T-helper 2 cell (primary cell): ENCODE results near the gene CDC37L1.
"Not testable (repeated sequence)": the region's sequence is repeated elsewhere in the genome, so short reads cannot be mapped to it uniquely, and the experiment has no call there.

Experiments
- DNase-seq, 5 experiments: peaks; one replicate each; pipeline versions ENCODE4 v3.0.0 to v3.0.0-alpha.2; 2012 to 2022
- total RNA-seq, 2 donors: gene quantifications; one replicate each; lab custom pipeline; 2026; lab: John Stamatoyannopoulos, UW

CDC37L1 gene
- 27.0 to 29.3 reads per million in 2 donors for total RNA-seq

DNA sequence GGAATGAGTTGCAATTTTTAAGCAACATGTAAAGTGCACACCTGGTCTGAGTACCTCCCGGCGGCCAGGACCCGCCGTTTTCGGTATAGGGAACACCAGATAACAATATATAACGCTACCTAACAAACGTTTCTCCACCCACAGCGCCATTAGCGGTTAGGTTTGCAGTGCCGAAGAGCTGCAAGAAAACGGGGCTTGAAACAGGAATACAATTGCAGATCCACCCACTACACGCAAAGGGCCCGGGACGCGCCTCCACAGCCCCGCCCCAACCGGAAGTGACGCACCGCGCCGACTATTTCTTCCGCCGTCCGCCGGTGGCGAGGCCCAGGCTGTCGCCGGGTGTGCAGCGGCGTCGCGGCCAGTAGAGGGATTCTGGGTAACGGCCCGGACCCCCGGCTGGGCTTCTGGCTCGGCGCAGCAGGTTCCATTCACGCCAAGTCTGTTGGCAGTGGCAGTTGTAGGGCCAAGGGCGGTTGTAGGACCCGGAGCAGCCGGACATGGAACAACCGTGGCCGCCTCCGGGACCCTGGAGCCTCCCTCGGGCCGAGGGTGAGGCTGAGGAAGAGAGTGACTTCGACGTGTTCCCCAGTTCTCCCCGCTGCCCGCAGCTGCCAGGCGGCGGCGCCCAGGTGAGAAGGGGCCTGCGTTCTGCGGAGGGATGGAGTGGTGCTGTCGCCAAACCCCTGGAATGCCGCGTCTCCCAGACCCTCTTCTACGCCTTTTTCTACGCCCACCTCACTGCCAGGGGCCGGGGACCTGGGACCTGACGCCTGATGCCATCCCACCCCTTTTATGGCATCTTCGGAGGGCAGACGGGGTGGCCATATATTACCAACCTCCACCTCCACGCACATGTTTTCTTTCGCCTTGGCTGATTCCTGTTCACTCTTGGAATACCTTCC, at the start of gene CDC37L1:
CDC37L1 (plus strand) TSS at position 302 of the 905 bp plus-strand sequence; CDS start at position 501, 199 bp downstream.
- peak; percentile 97 to 99 (median 98) for DNase-seq

DNA sequence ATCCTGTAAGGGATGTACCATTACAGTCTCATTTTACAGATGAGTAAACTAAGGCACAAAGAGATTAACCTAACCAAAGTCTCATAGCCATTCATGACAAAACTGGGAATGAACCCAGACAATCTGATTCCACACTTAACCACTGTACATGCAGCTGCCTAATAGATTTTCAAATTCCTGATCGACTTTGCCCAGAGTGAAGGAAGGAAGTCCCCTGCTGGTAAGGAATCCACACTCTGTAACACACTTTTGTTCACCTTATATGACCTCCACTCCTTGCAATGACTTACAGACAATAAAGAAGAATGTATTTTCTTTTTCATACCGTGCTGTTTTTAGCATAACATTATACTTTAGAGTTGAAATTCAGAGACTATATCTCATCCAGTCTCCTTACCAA, 48.5 kb upstream of the CDC37L1 start:
- DNase-seq = no peak

DNA sequence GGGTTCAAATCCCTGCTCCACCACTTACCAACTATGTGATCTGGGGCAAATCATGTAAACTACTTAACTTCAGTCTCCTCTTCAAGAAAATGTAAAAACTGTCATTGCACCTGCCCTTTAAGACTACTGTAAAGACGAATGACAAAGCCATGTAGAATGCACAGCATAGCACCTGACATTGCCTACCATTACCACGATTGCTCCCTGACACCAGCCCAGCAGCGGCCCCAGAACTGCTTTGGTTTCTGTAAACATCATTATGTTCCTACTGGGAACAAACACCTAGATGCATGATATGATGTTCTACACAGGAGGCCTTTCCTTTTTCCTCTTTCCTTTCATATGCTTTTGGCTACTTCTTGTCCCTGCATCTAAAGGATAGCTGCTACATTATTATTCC, 40.4 kb upstream of the CDC37L1 start:
- DNase-seq = no peak

DNA sequence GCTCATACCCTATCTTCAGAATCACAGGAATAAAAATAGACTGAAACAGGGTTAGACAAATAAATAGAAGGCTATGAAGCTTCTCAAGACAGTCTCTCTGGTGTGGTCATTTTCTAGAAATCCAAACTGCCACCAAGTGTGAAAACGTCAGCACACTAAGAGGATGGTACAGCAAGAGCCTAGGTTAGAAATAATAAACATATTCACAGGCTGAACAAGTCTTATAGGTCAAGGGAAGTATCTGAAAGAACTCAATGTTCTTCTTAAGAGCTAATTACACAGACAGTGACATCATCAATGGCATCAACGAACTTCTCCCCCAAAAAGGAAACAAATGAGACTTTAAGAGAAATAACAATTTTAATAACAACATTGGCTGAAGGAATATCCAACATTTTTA, 39.9 kb upstream of the CDC37L1 start:
- no peak for DNase-seq

DNA sequence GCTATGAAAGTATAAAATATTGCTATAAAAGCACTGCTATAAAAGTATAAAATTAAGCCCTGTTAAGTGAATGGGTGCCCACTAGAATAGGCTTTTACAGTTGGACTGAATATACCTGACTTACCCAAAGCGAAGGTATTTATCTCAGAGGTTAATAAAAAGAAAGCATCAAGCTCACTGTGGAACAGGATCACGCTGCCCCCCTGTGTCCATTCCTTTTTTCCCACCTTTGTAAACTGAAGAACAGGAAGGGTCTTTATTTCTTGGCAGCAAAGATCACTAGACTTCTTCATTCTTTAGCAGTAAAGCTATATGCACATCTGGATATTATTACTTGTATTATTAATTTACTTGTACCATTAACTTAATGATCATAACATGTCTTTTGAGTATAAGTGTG, 39.3 kb upstream of the CDC37L1 start:
- peak in 2 of 5 experiments; percentile 14 to 43 for DNase-seq

DNA sequence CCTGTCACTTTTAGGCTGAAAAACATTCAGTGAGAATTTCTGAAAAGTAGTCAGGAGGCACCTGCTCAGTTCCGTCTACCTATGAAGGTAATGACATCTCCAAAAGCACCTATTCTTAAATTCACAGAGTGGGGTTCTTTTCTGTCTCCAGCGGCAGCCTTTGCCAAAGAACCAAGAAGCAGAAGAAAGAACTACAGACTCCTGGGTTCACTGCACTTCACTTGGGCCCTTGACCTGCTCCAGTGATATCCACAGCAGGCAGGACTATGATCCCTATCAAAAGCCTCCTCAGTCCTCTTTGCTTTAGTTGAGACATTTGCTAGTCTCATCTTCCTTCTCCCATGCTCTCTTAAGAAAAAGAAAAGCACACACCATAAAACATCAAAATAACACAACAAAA, 37.0 kb upstream of the CDC37L1 start:
- no peak for DNase-seq

DNA sequence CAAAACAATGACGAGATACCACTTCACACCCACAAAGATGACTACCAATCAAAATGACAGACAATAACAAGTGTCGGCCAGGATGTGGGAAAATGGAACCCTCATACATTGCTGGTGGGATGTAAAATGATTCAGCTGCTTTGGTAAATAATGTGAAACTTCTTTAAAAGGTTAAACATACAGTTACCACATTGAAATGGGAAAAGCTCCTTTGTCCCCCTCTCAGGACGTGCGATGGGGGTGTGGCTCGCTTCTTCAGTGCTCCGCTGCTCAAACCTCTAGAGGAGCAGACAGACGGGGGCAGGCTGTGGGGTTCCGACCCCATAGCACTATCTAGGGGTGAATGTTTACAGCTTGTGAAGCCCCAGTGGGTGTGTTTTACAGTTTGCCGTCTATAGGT, 25.3 kb upstream of the CDC37L1 start:
- DNase-seq = peak in 1 of 5 experiments; percentile 41

DNA sequence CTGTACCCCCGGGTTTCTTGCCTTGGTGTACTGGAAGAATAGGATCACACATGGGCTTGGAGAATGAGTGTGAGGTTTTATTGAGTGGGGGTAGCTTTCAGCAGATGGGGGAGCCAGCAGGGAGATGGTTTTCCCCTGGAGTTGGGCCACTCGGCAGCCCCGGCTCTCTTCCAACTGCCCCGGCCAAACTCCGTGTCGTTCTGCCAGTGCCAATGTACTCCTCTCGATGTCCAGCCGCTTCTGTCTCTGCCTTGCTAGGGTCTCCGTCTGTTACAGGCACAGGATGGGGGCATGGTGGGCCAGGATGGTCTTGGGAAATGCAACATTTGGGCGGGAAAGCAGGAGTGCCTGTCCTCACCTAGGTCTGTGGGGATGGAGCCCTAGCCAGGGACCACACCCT, 24.8 kb upstream of the CDC37L1 start:
- no peak for DNase-seq

DNA sequence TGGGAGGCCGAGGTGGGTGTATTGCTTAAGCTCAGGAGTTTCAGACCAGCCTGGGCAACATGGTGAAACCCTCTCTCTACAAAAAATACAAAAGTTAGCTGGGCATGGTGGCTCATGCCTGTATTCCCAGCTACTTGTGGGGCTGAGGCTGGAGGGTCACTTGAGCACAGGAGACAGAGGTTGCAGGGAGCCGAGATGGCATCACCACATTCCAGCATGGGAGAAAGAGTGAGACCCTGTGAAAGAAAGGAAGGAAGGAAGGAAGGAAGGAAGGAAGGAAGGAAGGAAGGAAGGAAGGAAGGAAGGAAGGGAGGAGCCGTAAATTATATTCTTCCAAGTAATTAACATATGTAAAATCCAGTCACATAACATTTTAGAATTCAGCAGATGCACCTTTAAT, 23.2 kb upstream of the CDC37L1 start:
- not testable (repeated sequence) for DNase-seq

DNA sequence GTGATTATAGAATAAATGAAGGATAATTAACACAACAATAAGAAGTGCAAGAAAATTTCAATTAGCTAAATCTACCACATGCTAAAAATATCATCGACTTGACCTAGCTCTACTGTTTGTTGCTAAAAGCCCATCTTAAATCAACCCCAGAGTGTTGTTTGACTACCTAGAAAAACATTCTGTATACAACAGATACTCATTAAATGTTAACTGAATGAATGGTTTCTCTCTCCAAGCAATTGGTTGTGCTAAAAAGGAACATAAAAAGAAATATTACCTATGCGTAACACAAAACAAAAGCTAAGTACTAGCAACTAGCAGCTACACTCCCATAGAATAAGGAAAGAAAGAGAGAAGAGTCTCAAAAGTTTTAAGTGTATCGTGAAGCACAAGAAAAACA, 22.7 kb upstream of the CDC37L1 start:
- DNase-seq = no peak

DNA sequence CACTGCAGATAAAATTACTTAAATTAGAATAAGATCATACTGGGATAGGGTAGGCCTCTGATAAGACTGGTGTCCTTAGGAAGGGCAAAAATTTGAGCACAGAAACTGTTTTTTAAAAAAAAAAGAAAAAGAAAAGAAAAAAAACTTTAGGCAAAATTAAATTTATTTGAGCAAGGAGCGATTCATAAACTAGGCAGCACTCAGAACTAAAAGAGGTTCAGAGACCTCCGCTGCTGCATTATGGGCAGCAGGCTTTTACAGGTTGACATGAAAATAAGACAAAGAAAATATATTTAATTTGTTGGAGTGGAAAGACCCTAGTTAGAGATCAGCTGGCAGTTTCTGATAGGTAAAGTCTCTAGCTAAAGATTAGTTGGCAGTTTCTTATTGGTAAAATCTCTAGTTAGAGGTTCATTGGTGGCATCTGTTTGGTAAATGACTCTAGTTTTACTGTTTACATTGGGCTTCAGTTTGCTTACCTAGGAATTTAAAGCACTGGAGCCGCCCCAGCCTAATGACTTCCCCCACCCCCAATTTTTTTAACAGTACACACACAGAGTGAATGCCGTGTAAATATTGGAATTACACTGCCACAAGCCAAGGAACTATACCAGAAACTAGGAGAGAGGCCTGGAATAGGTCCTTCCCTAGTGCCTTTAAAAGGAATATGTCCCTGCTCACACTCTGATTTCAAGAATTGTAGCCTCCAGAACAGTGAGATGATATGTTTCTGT, 21.8 kb upstream of the CDC37L1 start:
- no peak for DNase-seq

DNA sequence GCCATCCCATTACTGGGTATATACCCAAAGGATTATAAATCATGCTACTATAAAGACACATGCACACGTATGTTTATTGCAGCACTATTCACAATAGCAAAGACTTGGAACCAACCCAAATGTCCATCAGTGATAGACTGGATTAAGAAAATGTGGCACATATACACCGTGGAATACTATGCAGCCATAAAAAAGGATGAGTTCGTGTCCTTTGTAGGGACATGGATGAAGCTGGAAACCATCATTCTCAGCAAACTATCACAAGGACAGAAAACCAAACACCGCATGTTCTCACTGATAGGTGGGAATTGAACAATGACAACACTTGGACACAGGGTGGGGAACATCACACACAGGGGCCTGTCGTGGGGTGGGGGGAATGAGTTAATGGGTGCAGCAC, 18.7 kb upstream of the CDC37L1 start:
- DNase-seq = not testable (repeated sequence)

DNA sequence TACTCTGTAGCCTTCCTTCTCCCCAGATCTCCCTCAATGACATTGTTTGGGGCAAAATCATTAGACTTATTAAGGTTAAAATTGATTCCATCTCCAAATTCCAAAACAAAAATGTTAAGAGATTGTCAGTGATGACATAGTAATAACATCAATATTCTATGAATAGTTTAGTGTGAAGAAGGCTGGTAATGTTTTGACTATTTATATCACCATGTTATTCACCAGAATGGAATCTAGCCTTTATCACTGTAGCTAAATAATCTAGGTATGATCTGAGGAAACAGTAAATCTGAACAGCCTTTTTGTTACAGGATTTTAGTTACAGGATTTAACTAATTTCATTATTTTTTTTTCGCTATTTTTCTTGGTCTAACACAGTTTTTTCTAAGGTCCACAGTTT, 18.2 kb upstream of the CDC37L1 start:
- DNase-seq = no peak

DNA sequence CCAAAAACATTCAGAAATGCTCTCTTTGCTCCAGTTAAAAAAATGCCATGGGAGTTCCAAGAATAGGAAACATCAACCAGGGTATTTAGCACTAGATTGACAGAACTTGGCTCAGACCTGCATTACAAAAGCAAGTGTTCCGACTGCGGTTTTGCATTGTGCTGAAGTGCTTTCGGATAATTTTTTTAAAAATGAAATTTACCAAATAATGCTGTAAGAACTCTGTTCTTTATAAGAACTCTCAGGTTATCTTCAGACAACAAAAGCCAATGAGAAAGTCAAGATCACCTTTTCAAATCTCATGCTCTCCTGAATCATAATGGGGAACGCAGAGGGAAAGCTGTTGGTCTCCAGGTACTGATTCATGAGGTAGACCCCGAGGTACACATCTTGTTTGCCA, 17.8 kb upstream of the CDC37L1 start:
- DNase-seq = no peak

DNA sequence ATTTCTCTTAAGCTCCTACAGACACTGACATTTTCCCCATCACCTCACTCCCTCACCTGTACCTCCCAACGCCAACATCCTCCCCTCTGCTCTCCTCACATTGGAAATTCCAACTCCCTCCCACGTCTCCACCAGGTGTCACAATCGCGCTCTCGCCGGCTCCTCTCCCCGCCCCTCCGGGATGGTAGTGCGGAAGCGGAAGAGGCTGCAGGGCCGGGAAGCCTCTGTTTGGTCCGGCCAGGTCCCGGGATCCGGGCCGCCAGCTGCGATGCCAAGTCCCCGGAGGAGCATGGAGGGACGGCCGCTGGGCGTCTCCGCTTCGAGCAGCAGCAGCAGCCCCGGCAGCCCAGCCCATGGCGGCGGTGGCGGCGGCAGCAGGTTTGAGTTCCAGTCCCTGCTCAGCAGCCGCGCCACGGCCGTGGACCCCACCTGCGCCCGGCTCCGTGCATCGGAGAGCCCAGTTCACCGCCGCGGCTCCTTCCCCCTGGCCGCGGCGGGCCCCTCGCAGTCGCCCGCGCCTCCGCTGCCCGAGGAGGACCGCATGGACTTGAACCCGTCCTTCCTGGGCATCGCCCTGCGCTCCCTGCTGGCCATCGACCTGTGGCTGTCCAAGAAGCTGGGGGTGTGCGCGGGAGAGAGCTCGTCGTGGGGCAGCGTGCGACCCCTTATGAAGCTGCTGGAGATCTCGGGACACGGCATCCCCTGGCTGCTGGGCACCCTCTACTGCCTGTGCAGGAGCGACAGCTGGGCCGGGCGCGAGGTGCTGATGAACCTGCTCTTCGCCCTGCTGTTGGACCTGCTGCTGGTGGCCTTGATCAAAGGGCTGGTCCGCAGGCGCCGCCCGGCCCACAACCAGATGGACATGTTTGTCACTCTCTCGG, 17.0 kb upstream of the CDC37L1 start, which contains the start of gene PLPP6:
PLPP6 (plus strand) TSS at position 187 of the 881 bp plus-strand sequence; CDS start at position 269, 82 bp downstream.
- DNase-seq = peak; percentile 58 to 73 (median 72)

DNA sequence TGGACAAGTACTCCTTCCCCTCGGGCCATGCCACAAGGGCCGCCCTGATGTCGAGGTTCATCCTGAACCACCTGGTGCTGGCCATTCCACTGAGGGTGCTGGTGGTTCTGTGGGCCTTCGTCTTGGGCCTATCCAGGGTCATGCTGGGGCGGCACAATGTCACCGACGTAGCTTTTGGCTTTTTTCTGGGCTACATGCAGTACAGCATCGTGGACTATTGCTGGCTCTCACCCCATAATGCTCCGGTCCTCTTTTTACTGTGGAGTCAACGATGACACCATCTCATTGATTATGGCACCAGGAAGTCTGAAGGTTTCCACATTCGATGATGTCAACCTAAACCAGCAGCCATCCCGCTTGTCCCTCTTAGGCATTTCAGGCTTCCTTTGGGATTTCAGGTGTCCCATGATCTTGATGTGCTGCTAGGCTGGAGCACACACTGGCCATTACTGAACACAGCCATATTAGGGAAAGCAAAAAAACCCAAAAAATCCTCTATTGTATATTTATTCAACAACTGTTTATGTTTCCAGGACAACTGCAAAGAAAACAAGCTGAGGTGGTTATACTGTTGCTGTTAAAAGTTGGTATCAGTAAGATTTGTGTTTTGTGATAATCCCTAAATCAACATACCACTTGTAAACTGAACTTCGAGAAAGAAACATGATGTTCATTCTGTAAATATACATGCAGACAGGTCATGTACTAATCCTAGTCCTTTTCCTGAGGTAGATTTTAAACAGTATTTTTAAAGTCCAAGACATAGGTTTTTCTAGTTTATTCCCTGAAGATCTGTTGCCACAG, 16.2 kb upstream of the CDC37L1 start:
- peak in 1 of 5 experiments; percentile 34 for DNase-seq

DNA sequence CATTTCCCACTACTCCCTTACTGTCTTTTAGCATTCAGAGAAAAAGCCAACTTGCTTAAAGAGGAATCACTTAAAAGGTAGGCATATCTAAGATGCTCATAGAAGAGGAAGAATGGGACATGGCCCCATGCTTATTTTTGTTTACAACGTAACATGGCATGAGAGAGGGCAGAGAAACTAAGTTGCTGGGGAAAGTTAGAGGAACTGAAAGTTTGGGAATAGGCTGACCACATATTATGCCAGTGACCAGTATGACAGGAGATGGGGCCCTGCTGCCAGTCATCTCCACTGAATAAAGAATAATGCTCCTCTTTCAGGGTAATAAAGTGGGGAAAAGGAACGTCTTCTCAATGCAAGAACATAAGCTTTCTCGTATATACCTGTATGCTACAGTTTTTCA, 15.4 kb upstream of the CDC37L1 start:
- no peak for DNase-seq

DNA sequence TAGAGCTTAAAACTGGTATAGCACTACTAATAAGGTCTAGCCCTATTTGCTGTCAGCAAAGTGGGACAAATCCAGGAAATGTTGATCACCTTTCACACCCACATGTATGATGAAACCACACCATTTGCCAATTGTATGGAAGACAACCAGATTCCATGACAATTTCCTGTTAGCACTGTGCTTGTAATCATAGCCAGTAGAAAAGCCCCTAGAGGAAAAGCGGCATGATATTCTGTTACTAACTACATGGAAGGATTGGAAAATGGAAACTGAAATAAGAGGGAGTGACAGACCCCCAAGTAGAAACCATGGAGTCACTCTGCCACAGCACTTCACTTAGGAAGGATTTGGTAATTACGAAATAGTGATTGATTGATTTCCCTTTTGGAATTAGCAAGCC, 14.0 kb upstream of the CDC37L1 start:
- no peak for DNase-seq

DNA sequence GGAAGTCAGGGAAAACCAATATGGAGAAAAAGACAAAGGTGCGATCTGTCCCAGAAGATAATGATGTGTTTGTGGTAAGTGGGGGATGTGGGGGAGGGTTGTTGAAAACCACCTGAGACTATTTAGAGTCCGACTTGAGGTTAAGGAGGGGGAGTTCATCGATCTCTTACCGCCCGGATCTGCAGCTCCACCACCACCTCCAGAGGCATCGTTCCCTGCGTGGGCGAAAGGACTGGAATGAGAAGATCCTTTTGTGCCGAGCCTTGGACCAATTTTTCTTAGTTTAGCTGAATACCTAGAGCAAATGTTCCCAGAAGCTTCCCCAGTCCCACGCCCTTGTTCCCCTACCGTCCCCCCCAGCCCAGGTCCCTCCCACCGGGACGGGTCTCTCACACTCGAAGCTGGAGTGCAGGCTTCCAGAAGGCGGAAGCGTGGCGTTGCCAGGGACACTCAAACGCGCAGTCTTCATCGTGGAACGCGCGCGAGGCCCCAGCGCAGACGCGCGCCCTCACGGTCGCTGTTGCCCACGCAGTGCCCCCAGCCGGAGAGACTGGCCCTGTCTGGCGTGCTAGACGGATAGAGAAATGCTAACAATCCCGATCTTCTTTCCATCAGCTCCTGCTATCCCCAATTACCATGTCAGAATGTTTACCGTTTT, 13.2 kb upstream of the CDC37L1 start, which contains the start of gene SPATA6L:
SPATA6L (minus strand) TSS at position 439 of the 658 bp plus-strand sequence; CDS start at position 209, 230 bp downstream.
- peak; percentile 8 to 53 (median 18) for DNase-seq

DNA sequence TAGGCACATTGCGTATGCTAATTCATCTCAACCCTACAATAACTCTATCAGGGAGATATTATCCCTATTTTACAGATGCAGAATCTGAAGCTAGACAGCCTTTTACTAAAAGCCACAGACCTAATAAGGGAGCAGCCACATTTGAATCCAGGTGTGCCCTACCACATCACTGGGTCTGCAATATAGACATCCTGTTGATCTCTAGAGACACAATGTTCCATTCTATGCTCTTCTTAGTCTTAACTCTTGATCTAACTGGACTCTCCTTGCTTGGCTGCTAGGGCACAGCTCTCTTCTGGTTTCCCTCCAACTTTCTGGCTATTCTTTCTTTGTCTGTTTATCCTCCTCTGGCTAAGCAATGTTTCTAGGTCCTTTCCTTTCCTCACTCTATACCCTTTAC, 11.7 kb upstream of the CDC37L1 start:
- no peak for DNase-seq

DNA sequence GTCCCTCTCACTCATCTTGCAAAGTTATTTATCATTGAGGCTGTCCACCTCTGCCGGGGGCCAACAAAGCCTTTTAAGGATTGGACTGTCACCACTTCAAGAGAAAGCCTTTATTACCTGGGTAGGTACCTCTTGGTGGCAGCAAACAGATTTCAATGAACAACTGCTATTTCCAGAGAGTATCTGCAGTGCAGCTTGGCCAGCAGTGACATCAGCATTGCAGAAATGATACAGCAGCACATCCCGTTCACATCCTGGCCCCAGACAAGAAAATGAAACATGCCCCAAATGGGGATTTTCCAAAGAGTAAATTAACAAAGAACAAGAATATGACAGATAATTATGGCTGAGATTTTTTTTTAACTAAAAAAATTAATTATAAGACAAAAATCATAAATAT, 10.8 kb upstream of the CDC37L1 start:
- no peak for DNase-seq
